Activated T-cell treated with anti-CD3 and anti-CD28 coated beads, Interleukin-2, amount 50 U/mL, for 4 hours (primary cell): ENCODE results near the gene RPUSD4. TPM values are rescaled to one million over a fixed set of nuclear protein-coding genes. Genes with fewer than 3 reads are reported as not detected.

Experiments used
- ATAC-seq, 2 donors: fragments of 200-7000 bp; cut with Tn5 transposase; one replicate each; pipeline ENCODE4 v1.10.0; 2021
- DNase-seq: peaks from one replicate; pipeline ENCODE4 v3.0.0-alpha.2; 2020
- H3K27me3 Mint-ChIP-seq: one replicate; pipeline ENCODE4 v1.8.0; 2021; ENCODE audit warnings: low read depth, mixed read lengths
- H3K36me3 Mint-ChIP-seq: one replicate; pipeline ENCODE4 v1.8.0; 2022; ENCODE audit warnings: mixed read lengths; ENCODE audit not compliant: insufficient read depth
- H3K4me1 Mint-ChIP-seq: one replicate; pipeline ENCODE4 v1.8.0; 2021; ENCODE audit warnings: low read depth, mixed read lengths
- H3K4me3 Mint-ChIP-seq: one replicate; pipeline ENCODE4 v1.8.0; 2021; ENCODE audit warnings: mild to moderate bottlenecking, moderate library complexity, mixed read lengths
- H3K9me3 Mint-ChIP-seq: one replicate; pipeline ENCODE4 v1.8.0; 2021; ENCODE audit warnings: mixed read lengths
- total RNA-seq, 3 donors: library from RNA; stranded (reverse); gene quantifications; one replicate each; pipeline ENCODE4 v1.2.1, GENCODE V29; 2021

The RPUSD4 gene
- total RNA-seq, 3 donors from 2014 or later, result 51.0 to 52.0 (median 51.4) TPM

DNA sequence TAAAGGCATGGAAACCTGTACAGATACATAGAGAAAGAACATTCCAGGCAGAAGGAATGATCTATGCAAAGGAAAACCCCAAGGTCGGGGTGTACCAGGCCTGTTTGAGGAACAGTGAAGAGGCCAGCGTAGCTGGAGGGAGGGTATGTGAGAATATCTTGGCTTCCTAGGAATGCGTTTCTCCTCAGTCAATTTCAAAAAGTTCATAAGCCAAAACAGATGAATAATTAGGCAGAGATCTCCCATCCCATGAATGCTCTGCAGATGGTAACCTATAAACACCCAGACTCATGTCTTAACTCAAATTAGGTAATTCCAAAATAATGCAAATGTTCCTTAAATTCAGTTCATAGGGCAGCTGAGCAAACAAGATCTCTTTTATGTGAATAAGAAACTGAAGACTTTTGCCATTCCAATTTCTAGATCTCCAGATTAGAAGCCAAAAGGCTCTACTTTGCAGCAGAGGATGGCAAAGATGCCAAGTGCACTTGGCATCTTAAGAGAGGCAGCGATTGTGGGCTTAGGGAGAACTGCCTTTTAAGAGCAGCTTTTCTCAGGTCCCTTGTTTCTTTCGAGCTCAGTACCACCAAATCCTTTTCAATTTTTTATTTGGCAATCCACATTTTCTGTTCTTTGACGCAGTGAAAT, 13.3 kb upstream of the RPUSD4 start:
- Mint-ChIP-seq H3K36me3 (peaks cover 5% of the 10 kb centered on the region), H3K9me3 (no peaks in the 10 kb centered on the region), H3K4me3 (no peak overlapping the region), H3K27me3 (no peaks in the 10 kb centered on the region), H3K4me1 (no peaks in the 10 kb centered on the region)
- no peak for ATAC-seq
- no peak for DNase-seq

DNA sequence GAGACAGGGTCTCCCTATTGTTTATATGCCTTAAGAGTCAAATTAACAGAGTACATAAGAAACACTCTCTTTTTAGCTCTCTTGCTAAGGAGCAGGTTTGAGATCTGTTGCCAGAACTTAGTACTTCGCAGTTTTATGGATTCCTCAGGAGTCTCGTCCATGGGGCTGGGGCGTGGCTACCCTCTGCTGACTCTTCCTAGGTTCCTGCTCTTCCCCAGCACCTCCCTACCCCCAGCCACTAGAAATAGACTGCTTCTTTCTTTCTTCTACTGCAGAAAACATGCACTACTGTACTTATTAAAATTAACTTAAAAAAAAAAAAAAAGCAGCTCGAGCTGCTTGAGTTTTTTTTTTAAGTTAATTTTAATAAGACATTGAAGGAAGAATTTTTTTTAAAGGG, 8.1 kb upstream of the RPUSD4 start:
- ATAC-seq (no peak), DNase-seq (no peak)
- Mint-ChIP-seq H3K9me3 (no peaks in the 10 kb centered on the region), H3K4me1 (peaks cover 24% of the 10 kb centered on the region), H3K27me3 (no peaks in the 10 kb centered on the region), H3K4me3 (no peak overlapping the region), H3K36me3 (peaks cover 5% of the 10 kb centered on the region)

DNA sequence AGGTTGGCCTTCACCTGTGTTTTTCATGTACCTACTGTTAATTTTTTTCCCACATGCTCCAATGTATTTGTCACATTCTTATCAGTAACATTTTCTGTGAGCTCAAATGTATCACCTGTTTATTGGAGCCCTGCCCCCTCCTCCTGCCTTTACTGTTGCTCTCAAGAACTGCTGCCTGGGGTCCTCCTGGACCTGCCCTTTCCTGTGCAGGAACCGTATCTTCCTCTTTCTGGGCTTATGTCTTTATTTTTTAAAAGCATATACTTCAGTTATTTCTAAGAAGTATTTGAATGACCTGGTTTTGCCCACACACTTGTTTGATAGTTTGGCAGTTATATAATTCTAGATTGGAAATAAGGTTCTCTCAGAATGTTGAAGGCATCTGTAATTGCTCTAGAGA, 6.0 kb upstream of the RPUSD4 start:
- Mint-ChIP-seq H3K4me1 (peaks cover 35% of the 10 kb centered on the region), H3K9me3 (no peaks in the 10 kb centered on the region), H3K27me3 (no peaks in the 10 kb centered on the region), H3K4me3 (no peak overlapping the region), H3K36me3 (peaks cover 3% of the 10 kb centered on the region)
- DNase-seq (no peak), ATAC-seq (no peak)

DNA sequence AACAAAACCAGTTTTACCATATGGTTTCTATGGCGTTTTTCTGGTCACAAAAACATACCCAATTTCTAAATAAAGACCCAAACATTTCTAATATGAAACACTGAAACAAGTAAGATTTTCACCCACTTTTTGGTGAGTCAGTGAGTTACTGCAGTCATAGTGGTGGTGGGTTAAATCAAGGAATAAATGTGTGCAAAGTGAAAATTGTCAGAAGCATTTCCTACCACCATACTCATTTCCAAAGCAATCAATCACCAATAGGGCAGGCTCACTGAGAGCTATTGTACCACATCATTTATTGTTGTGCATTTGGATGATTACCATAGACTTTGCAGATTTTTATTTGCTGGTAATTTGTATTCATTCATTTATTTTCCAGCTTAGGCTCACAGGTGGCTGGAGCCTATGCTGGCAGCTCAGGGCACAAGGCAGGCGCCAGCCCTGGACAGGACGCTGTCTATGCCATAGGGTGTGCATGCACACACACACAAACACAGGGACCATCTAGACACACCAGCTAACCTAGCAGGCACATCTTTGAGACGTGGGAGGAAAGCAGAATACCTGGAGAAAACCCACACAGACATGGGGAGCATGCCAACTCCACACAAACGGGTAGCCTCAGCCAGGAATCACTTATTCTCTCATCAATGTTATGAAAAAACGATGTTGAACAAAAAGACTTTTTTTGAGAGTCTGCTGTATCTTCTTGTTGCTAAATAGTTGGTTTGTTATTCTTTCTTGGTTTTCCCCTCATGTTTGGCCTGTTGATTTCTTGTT, 5.3 kb upstream of the RPUSD4 start:
- H3K27me3 Mint-ChIP-seq, result no peaks in the 10 kb centered on the region
- ATAC-seq, result peak in 1 of 2 donors; percentile 16
- H3K4me1 Mint-ChIP-seq, result peaks cover 41% of the 10 kb centered on the region
- H3K9me3 Mint-ChIP-seq, result no peaks in the 10 kb centered on the region
- H3K36me3 Mint-ChIP-seq, result peaks cover 3% of the 10 kb centered on the region
- DNase-seq, result no peak
- no peak overlapping the region for H3K4me3 Mint-ChIP-seq

DNA sequence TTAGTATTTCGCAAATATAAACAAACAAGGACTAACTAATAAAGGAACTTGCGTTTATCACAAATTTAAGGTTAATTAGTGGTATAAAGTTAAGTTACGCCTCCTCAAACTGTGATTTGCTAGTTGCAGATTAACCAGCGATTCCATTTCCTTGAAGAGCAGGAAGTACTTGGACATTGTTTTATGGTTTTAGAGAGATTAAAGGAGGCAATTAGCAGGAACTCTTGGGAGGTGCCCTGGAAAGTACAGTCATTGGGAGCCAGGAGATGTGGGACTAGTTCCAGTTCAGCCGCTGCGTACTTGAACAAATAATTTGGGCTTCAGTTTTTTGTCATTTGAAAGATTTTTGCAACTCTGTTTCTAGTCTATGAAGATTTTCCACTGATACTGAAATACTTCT, 3.4 kb upstream of the RPUSD4 start:
- H3K4me3 Mint-ChIP-seq, result no peak overlapping the region
- H3K27me3 Mint-ChIP-seq, result no peaks in the 10 kb centered on the region
- peaks cover 54% of the 10 kb centered on the region for H3K4me1 Mint-ChIP-seq
- no peaks in the 10 kb centered on the region for H3K9me3 Mint-ChIP-seq
- ATAC-seq (no peak), DNase-seq (no peak)
- H3K36me3 Mint-ChIP-seq, result peaks cover 7% of the 10 kb centered on the region

DNA sequence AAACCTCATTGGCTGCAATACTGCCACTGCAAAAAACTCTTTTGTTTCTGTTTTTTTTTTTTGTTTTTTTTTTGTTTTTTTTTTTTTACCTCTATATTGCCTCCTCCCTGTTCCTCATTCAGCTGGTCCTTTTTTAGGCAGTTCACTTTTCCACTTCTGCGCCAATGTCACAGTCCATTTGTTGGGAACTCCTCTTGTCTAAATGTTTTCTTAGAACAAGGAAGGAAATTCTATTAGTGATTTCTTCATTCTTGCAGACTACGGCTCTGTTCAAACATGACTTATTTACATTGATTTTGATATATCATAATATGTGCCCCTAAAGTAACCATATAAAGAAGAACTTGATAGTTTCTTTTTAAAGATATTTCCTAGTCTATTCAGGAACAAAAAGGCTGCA, 3.0 kb upstream of the RPUSD4 start:
- H3K4me1 Mint-ChIP-seq, result peaks cover 55% of the 10 kb centered on the region
- ATAC-seq, result no peak

DNA sequence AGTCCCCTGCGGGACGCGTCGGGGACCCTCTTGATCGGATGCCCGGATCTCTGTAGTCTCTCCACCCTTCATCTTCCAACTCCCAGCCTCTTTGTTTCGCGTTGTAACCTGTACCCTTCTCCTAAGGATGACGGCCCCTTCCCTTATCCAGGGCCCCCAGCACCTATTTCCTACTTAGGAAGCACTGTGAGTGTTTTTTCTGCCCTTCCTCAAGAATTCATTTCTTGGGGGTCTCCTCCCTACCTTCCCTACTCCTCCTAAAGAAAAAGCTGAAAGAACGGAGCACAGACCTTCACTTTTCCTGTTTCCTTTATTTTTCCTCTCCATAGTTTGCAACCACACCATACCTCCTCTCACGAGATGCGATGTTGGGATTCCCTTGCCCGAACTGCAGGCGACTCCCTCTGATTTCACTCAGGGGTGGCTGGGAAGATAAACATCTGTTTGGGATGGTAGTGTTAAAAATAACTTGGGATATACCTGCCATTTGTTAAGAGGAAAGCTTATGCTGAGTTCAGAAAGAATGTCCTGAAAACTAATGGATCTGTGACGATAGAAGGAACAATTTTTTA, 725 bp upstream of the RPUSD4 start:
- Mint-ChIP-seq H3K27me3 (no peaks in the 10 kb centered on the region), H3K4me3 (peak overlapping the region; percentile 98), H3K36me3 (peaks cover 21% of the 10 kb centered on the region), H3K9me3 (no peaks in the 10 kb centered on the region), H3K4me1 (peaks cover 46% of the 10 kb centered on the region)
- DNase-seq, result no peak
- no peak for ATAC-seq

More for the DNA sequence above, 3.0 kb upstream of the RPUSD4 start:
- Mint-ChIP-seq H3K4me3 (no peak overlapping the region), H3K36me3 (peaks cover 11% of the 10 kb centered on the region), H3K27me3 (no peaks in the 10 kb centered on the region), H3K9me3 (no peaks in the 10 kb centered on the region)
- DNase-seq, result no peak

DNA sequence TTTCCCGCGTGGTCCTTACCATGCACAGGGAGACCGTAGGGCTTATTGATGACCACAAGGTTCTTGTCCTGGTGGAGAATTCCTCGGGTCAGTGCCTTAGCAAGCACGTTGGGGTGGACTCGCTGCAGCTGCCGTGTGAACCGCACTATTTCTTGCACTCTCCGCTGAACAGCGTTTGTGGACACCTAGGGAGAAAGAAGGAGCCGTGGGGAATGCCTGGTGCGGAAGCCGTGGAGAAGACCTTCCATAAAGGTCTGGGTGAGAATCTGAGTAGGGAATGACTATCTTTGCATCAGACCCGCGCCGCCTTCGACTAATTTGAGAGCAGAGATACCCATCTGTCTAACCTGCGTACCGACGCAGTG, 597 bp downstream of the RPUSD4 start:
- H3K4me1 Mint-ChIP-seq, result peaks cover 37% of the 10 kb centered on the region
- H3K9me3 Mint-ChIP-seq, result no peaks in the 10 kb centered on the region
- ATAC-seq (no peak), DNase-seq (no peak)
- H3K27me3 Mint-ChIP-seq, result no peaks in the 10 kb centered on the region
- H3K4me3 Mint-ChIP-seq, result peak overlapping the region; percentile 98
- peaks cover 28% of the 10 kb centered on the region for H3K36me3 Mint-ChIP-seq

DNA sequence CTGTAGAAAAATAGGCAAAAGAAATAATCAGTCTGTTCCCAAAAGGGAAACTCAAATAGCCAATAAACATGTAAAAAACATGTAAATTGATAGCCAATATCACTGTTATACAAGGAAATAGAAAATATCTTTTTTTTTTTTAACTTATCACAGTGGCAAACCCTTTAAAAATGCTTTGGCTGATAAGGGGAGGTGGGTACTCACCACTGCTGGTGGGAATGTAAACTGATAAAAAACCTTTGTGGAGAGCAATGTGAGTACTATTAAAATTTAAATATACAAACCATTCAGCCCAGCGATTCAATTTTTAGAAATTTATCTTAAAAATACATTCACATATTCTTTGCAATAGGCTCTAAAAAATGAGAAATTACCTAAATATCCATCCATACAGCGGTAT, 3.6 kb downstream of the RPUSD4 start:
- no peak for ATAC-seq
- no peak overlapping the region for H3K4me3 Mint-ChIP-seq
- H3K4me1 Mint-ChIP-seq, result peaks cover 25% of the 10 kb centered on the region
- H3K27me3 Mint-ChIP-seq, result no peaks in the 10 kb centered on the region
- no peak for DNase-seq
- H3K9me3 Mint-ChIP-seq, result no peaks in the 10 kb centered on the region
- H3K36me3 Mint-ChIP-seq, result peaks cover 46% of the 10 kb centered on the region

DNA sequence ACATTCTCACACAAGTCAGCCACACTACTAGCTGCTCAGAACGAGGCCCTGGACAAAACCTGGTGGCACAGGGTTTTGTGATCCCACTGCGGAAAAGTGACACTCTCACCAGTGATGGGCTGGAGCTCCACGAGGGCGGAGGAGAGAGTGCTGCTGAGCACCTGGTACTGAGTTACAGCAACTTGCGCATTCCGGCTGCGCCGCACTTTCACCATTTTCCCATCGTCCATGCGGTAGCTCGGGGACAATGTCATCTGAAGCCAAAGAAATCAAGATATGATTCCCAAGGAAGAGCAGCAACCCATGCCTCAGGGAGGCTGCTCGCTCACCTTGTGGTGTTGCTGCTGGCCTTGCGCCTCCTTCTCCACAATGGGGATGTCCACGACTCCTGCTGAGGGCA, 6.1 kb downstream of the RPUSD4 start:
- ATAC-seq, result no peak
- DNase-seq, result no peak
- Mint-ChIP-seq H3K9me3 (no peaks in the 10 kb centered on the region), H3K36me3 (peaks cover 56% of the 10 kb centered on the region), H3K4me1 (peaks cover 6% of the 10 kb centered on the region), H3K27me3 (no peaks in the 10 kb centered on the region), H3K4me3 (no peak overlapping the region)

DNA sequence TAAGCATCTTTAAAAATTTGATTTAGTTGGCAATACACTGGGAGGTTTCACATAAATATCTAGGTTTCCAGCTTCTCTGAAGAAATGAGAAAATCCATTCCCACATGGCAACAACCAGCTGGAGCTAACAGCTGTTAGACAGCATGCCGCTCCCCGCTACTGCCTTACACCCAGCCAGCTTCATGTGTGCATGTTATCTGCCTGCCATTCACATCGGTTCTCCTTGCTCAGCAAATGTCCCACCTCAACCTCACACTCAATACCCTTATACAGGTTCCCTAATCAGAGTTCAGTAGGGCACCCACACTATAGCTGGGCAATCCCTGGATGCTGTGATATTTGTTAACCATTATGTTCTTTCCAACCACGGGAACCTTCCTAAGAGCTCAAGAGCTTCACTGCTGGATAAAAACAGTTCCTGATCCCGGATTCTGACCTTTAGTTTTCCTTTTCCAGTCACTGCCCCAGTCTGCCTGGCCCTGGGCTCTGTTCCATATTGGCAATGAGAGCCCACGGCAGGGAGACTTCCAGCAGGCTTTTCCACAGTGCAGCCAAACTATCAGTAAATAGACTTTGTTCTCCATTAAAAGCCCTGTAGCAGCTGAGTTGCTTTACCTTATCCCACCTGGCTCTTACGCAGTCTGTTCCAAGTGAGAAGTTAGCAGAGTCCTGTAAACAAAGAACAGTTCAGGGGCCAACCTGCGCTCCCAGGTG, 8.6 kb downstream of the RPUSD4 start:
- Mint-ChIP-seq H3K27me3 (no peaks in the 10 kb centered on the region), H3K4me1 (no peaks in the 10 kb centered on the region), H3K9me3 (peaks cover 5% of the 10 kb centered on the region), H3K36me3 (peaks cover 51% of the 10 kb centered on the region), H3K4me3 (no peak overlapping the region)
- DNase-seq (no peak), ATAC-seq (no peak)

DNA sequence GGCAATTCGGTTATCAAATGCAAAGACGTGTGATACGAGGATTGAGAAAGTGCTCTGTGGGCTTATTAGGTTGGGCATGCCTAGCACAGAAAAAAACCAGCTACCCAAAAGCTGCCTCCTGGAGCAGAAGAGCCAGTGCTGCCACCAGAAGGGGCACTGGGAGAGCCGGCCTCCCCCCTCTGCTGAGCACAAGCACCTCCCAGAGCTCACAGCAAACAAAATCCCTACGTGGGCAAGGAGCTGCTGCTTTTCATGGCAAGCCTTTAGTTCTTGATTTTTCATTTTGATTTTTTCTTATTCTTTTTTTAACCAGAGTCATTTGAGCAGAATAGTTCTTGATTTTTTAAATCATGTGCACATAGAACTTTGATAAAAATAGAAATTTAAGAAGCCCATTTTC, 12.8 kb downstream of the RPUSD4 start:
- H3K9me3 Mint-ChIP-seq, result peaks cover 9% of the 10 kb centered on the region
- DNase-seq (no peak), ATAC-seq (no peak)
- H3K4me1 Mint-ChIP-seq, result no peaks in the 10 kb centered on the region
- H3K27me3 Mint-ChIP-seq, result no peaks in the 10 kb centered on the region
- peaks cover 52% of the 10 kb centered on the region for H3K36me3 Mint-ChIP-seq
- no peak overlapping the region for H3K4me3 Mint-ChIP-seq

DNA sequence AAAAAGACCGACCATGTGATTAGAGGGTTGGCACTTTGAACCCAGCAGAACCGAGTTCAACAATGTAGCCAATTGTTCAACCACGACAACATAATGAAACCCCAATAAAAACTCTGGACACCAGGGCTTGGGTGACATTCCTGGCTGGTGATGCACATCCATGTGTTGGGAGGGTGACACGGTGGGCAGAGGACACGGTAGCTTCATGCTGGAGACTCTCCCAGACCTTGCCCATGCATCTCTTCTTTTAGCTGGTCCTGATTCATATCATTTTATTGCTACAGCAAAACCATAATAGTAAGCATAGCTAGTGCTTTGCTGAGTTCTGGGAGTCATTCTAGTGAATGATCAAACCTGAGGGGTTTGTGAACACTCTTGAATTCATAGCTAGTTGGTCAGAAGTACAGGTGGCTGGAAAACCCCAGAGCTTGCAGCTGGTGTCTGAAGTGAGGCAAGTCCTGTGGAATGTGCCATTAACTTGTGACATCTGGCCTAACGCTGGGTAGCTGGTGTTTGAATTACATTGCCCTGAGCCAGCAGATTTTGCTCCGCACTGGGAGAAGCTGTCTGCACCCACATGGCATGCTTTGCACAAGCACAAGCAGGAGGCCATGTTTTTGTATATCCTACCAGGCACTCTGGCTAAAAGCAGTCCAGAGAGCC, 14.0 kb downstream of the RPUSD4 start:
- Mint-ChIP-seq H3K9me3 (peaks cover 9% of the 10 kb centered on the region), H3K36me3 (peaks cover 46% of the 10 kb centered on the region), H3K4me1 (no peaks in the 10 kb centered on the region), H3K4me3 (no peak overlapping the region), H3K27me3 (no peaks in the 10 kb centered on the region)
- DNase-seq (no peak), ATAC-seq (no peak)

DNA sequence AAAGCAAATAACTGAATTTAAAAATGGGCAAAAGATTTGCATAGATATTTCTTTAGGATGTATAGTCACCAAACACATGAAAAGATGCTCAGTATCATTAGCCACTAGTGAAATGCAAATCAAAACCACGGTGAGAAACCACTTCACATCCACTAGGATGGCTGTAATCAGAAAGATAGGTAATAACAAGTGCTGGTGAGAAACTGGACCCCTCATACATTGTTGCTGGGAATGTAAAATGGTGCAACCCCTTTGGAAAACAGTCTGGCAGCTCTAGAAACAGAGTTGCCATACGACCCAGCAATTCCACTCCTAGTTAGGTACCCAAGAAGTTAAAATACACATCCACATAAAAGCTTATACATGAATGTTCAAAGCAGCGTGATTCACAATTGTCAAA, 16.3 kb downstream of the RPUSD4 start:
- peaks cover 9% of the 10 kb centered on the region for H3K9me3 Mint-ChIP-seq
- H3K36me3 Mint-ChIP-seq, result peaks cover 43% of the 10 kb centered on the region
- no peaks in the 10 kb centered on the region for H3K27me3 Mint-ChIP-seq
- no peak for DNase-seq
- no peak for ATAC-seq
- H3K4me1 Mint-ChIP-seq, result no peaks in the 10 kb centered on the region
- no peak overlapping the region for H3K4me3 Mint-ChIP-seq
